ENCODE measurements around the gene SREBF2. TPM values are rescaled to one million over a fixed set of nuclear protein-coding genes. Genes with fewer than 3 reads are reported as not detected.

The SREBF2 gene
- total RNA-seq, 1 donor from 2014 or later: 129 TPM

GRCh38 chr22:41826430-41827383 is 6.2 kb upstream of the SREBF2 start:
- no peak for DNase-seq (ENCODE audit: low spot score in 2 of 2, unreplicated experiment in 2 of 2)
- TF ChIP-seq CTCF (IDR thresholded peaks at IDR 0.05; ENCODE audit: unreplicated experiment): no peak
- peaks cover 4% of the 10 kb centered on the region for H3K36me3 Mint-ChIP-seq
- H3K4me1 Mint-ChIP-seq: peaks cover 18% of the 10 kb centered on the region
- H3K4me3 Mint-ChIP-seq: no peak overlapping the region
- H3K27ac Mint-ChIP-seq: peak overlapping the region; percentile 63
- H3K27me3 Mint-ChIP-seq (ENCODE audit: low read depth): no peaks in the 10 kb centered on the region
- no peaks in the 10 kb centered on the region for H3K9me3 Mint-ChIP-seq

DNA sequence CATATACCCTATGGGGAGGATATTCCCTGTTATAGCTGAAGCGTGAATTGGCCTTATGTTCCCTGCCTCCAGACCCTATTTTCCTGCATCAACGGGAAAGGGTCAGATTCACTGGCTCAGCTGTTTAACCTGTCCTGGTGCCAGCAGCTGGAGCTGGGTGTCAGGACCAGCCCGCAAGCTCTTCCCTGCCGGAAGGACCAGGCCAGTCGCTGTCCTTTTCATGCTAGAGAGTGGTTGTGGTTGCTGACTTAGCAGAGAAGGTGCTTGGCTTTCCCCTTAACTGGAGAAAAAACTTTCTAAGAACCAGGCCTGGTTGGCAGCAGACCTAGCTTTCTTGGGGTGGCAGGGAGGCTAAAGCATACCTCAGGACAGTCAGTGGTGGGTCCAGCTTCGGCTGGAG is 5.2 kb upstream of the SREBF2 start:
- H3K9me3 Mint-ChIP-seq: no peaks in the 10 kb centered on the region
- H3K36me3 Mint-ChIP-seq: peaks cover 4% of the 10 kb centered on the region
- H3K27ac Mint-ChIP-seq: peak overlapping the region; percentile 29
- no peak for DNase-seq (ENCODE audit: low spot score in 2 of 2, unreplicated experiment in 2 of 2)
- H3K4me1 Mint-ChIP-seq: peaks cover 22% of the 10 kb centered on the region
- H3K4me3 Mint-ChIP-seq: no peak overlapping the region
- no peak for TF ChIP-seq CTCF (IDR thresholded peaks at IDR 0.05; ENCODE audit: unreplicated experiment)
- H3K27me3 Mint-ChIP-seq (ENCODE audit: low read depth): no peaks in the 10 kb centered on the region

DNA sequence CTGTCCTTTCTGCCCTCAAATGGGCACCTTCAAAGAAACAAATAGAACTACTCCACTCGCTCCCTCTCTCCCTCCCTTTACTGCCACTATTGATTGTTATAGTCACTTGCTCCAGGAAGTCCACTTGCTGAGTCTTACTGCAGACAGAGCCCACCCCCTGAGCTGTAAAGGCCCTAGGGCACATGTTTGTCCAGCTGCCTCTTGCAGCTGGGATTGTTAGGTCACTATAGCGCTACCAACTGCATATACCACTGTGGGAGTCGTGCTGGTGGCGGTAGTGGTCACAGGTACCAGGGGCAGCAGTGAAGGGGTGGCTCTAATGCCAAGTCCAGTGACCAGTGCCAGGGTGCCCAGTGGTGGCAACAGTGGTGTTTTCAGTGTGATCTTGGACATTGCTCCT is 4.4 kb upstream of the SREBF2 start:
- DNase-seq (ENCODE audit: low spot score in 2 of 2, unreplicated experiment in 2 of 2): no peak
- Mint-ChIP-seq H3K4me1 (peaks cover 22% of the 10 kb centered on the region), H3K4me3 (no peak overlapping the region), H3K27ac (peak overlapping the region; percentile 4), H3K36me3 (peaks cover 4% of the 10 kb centered on the region), H3K27me3 (ENCODE audit: low read depth) (no peaks in the 10 kb centered on the region), H3K9me3 (no peaks in the 10 kb centered on the region)
- TF ChIP-seq CTCF (IDR thresholded peaks at IDR 0.05; ENCODE audit: unreplicated experiment): no peak

DNA sequence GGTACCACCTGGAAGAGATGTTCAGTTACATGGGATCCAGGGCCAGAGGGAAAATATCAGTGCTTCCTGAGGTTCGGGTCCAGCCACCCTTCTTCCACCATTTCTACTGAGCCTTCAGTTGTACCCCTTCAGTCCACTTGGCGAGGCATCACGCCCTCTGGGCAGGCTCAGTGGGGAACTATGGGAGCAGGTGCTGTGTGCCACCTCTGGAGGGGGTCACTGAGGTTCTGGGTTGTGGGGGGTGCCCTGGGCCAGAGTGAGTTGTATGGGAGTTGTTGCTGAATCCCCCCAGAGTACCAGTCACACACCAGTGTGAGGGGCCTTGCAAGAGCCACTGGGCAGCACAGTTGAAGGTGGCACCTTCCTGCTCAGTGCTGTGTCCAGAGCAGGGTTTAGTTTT is 2.7 kb upstream of the SREBF2 start:
- H3K36me3 Mint-ChIP-seq: peaks cover 4% of the 10 kb centered on the region
- H3K9me3 Mint-ChIP-seq: no peaks in the 10 kb centered on the region
- H3K4me1 Mint-ChIP-seq: peaks cover 34% of the 10 kb centered on the region
- TF ChIP-seq CTCF (IDR thresholded peaks at IDR 0.05; ENCODE audit: unreplicated experiment): no peak
- H3K27me3 Mint-ChIP-seq (ENCODE audit: low read depth): no peaks in the 10 kb centered on the region
- DNase-seq (ENCODE audit: low spot score in 2 of 2, unreplicated experiment in 2 of 2): no peak
- H3K4me3 Mint-ChIP-seq: no peak overlapping the region
- H3K27ac Mint-ChIP-seq: no peak overlapping the region

- no peaks in the 10 kb centered on the region for H3K9me3 Mint-ChIP-seq
- TF ChIP-seq CTCF (IDR thresholded peaks at IDR 0.05; ENCODE audit: unreplicated experiment): no peak
- no peak for DNase-seq (ENCODE audit: low spot score in 2 of 2, unreplicated experiment in 2 of 2)
- H3K27ac Mint-ChIP-seq: peak overlapping the region; percentile 100
- no peaks in the 10 kb centered on the region for H3K27me3 Mint-ChIP-seq (ENCODE audit: low read depth)
- peaks cover 6% of the 10 kb centered on the region for H3K36me3 Mint-ChIP-seq
- H3K4me1 Mint-ChIP-seq: peaks cover 25% of the 10 kb centered on the region
- H3K4me3 Mint-ChIP-seq: no peak overlapping the region
Measured at GRCh38 chr22:41831383-41831782, 1.5 kb upstream of the SREBF2 start.
